C4-2B (cell line): ENCODE measurements around the gene TIPARP.

Source experiments
- ZFX ChIP-seq: fragments of 450-650 bp; IDR thresholded peaks from 2 replicates; pipeline ENCODE4 v1.6.1; 2017
- TF ChIP-seq, protein P1 (sequence below): fragments of 450-650 bp; conservative IDR thresholded peaks from 2 replicates; pipeline ENCODE4 v1.5.1; 2017; ENCODE audit warnings: mild to moderate bottlenecking

DNA sequence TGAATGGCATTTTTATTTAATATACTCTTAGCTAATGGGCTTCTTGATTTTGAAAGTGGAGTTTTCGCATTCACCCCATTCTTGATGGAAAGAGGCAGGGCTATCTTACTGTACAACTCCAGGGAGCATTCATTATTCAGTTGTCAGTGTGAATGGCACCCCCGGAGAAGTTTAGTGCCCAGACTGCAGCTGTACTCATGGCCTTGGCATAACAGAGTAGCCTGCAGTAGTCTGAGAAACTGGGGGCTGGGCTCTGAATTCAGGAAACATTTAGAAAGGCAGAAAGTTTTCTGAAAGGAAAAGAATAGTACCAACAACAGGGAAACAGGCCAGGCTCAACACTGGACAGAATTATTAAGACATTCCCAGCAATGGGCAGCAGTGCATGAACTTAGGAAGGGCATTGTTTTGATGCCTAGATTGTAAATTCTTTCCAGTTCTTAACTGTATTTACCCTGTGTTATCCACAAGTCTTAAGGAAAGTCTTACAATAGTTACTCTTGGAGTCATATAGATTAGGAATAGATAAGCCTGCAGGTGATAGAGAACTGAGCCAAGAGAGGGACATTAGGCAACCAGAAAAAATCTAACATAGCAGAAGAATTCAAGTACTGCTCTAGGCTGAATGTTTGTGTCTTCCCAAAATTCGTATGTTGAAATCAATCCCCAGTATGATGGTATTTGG, 44.4 kb downstream of the TIPARP start:
- TF ChIP-seq, protein P1, sequence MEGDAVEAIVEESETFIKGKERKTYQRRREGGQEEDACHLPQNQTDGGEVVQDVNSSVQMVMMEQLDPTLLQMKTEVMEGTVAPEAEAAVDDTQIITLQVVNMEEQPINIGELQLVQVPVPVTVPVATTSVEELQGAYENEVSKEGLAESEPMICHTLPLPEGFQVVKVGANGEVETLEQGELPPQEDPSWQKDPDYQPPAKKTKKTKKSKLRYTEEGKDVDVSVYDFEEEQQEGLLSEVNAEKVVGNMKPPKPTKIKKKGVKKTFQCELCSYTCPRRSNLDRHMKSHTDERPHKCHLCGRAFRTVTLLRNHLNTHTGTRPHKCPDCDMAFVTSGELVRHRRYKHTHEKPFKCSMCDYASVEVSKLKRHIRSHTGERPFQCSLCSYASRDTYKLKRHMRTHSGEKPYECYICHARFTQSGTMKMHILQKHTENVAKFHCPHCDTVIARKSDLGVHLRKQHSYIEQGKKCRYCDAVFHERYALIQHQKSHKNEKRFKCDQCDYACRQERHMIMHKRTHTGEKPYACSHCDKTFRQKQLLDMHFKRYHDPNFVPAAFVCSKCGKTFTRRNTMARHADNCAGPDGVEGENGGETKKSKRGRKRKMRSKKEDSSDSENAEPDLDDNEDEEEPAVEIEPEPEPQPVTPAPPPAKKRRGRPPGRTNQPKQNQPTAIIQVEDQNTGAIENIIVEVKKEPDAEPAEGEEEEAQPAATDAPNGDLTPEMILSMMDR, result no peak
- TF ChIP-seq ZFX, result no peak
